H1 (cell line): ENCODE results near the gene ABCF2. TPM values are rescaled to one million over a fixed set of nuclear protein-coding genes. Genes with fewer than 3 reads are reported as not detected.

Experiments
- CTCF ChIA-PET: fragments of 300-600 bp; sonication (Branson Sonifier 250); formaldehyde crosslinking; loops from one replicate; lab custom pipeline; 2021; ENCODE audit not compliant: partially characterized antibody; lab: Charles Lee
- POLR2A ChIA-PET: fragments of 300-600 bp; sonication (Branson Sonifier 250); formaldehyde crosslinking; loops from one replicate; lab custom pipeline; 2021; ENCODE audit warnings: inconsistent platforms; ENCODE audit not compliant: partially characterized antibody; lab: Charles Lee
- DNase-seq, 2 experiments: peaks; one replicate each; pipeline versions ENCODE4 v3.0.0 to v3.0.0-alpha.2; 2010 to 2022; ENCODE audit warnings: low spot score in 2 of 2, low read depth in 1 of 2, mixed read lengths in 1 of 2
- FAIRE-seq: peaks from 2 replicates; lab custom pipeline; 2011; peaks lifted over from hg19 to GRCh38; lab: Jason Lieb, UNC
- H2AFZ ChIP-seq: 2 replicates; pipeline ENCODE4 v1.8.1; 2012; ENCODE audit warnings: low read length, inconsistent platforms
- H2AK5ac ChIP-seq: 2 replicates; pipeline ENCODE4 v1.6.1; 2013; ENCODE audit warnings: low read depth, low read length
- H2BK120ac ChIP-seq: replicated peaks from 2 replicates; pipeline ENCODE3; 2013; ENCODE audit warnings: low read depth, low read length, inconsistent platforms
- H2BK12ac ChIP-seq: 2 replicates; pipeline ENCODE4 v1.6.1; 2013; ENCODE audit warnings: low read depth, low read length
- H2BK15ac ChIP-seq: 2 replicates; pipeline ENCODE4 v1.6.1; 2013; ENCODE audit warnings: low read length
- H2BK20ac ChIP-seq: 2 replicates; pipeline ENCODE4 v1.6.1; 2013; ENCODE audit warnings: low read length
- H2BK5ac ChIP-seq: 2 replicates; pipeline ENCODE4 v1.6.1; 2013; ENCODE audit warnings: low read depth, low read length
- H3K14ac ChIP-seq: 2 replicates; pipeline ENCODE4 v1.6.1; 2013; ENCODE audit warnings: inconsistent platforms; ENCODE audit not compliant: insufficient read length
- H3K18ac ChIP-seq: 2 replicates; pipeline ENCODE4 v1.6.1; 2013; ENCODE audit warnings: low read length; ENCODE audit errors: extremely low read depth
- H3K23ac ChIP-seq: 2 replicates; pipeline ENCODE4 v1.6.1; 2013; ENCODE audit warnings: inconsistent platforms; ENCODE audit not compliant: insufficient read length
- H3K23me2 ChIP-seq: 2 replicates; pipeline ENCODE4 v1.6.1; 2013; ENCODE audit warnings: low read depth, low read length
- H3K27ac ChIP-seq: 2 replicates; pipeline ENCODE4 v1.6.1; 2011; ENCODE audit warnings: low read depth, low read length, inconsistent platforms
- H3K27me3 ChIP-seq, 4 experiments: replicated peaks in 1 of 4; 1 replicate in 1 of 4; 2 replicates in 3 of 4; pipeline versions ENCODE4 v1.6.1 to v1.8.1; 2011 to 2013; ENCODE audit warnings: low read length in 3 of 4, mild to moderate bottlenecking in 3 of 4, inconsistent platforms in 2 of 4, mixed read lengths in 2 of 4, moderate library complexity in 1 of 4; ENCODE audit not compliant: control insufficient read depth in 3 of 4, insufficient read depth in 3 of 4; ENCODE audit errors: extremely low read depth in 1 of 4
- H3K36me3 ChIP-seq, 4 experiments: 2 replicates each; pipeline versions ENCODE4 v1.6.1 to v1.8.1; 2011 to 2013; ENCODE audit warnings: mild to moderate bottlenecking in 4 of 4, low read length in 3 of 4, moderate library complexity in 2 of 4, control low read depth in 1 of 4, inconsistent platforms in 1 of 4; ENCODE audit not compliant: insufficient read depth in 4 of 4, control insufficient read depth in 2 of 4
- H3K4ac ChIP-seq: replicated peaks from 2 replicates; pipeline ENCODE3; 2013; ENCODE audit warnings: low read length, low read depth, mixed read lengths, inconsistent platforms; ENCODE audit not compliant: insufficient read length
- H3K4me1 ChIP-seq, 4 experiments: replicated peaks in 1 of 4; 1 replicate in 1 of 4; 2 replicates in 3 of 4; pipeline versions ENCODE4 v1.6.1 to v1.8.1; 2011 to 2013; ENCODE audit warnings: low read length in 3 of 4, inconsistent platforms in 2 of 4, mixed read lengths in 1 of 4; ENCODE audit not compliant: insufficient read depth in 4 of 4, control insufficient read depth in 3 of 4
- H3K4me2 ChIP-seq, 2 experiments: 2 replicates each; pipeline versions ENCODE4 v1.6.1 to v1.8.1; 2011 to 2013; ENCODE audit warnings: low read depth in 2 of 2, low read length in 2 of 2, control low read depth in 1 of 2, inconsistent platforms in 1 of 2, mild to moderate bottlenecking in 1 of 2; ENCODE audit not compliant: insufficient read depth in 1 of 2
- H3K4me3 ChIP-seq, 4 experiments: fragments of 200-600, 300-600 bp in 1 of 4; sonication (generic), shearing (Covaris generic), sonication (Bioruptor Twin) in 1 of 4; 2 replicates each; pipeline versions ENCODE4 v1.5.1 to v1.8.1; 2011 to 2016; ENCODE audit warnings: low read length in 4 of 4, low read depth in 3 of 4, control low read depth in 2 of 4, inconsistent platforms in 2 of 4, mild to moderate bottlenecking in 2 of 4, mixed read lengths in 1 of 4, moderate library complexity in 1 of 4; ENCODE audit not compliant: insufficient read depth in 2 of 4; ENCODE audit errors: extremely low read depth in 1 of 4
- H3K56ac ChIP-seq: replicated peaks from 2 replicates; pipeline ENCODE3; 2013; ENCODE audit warnings: low read depth, mild to moderate bottlenecking, mixed read lengths, low read length, inconsistent platforms; ENCODE audit not compliant: insufficient read length
- H3K79me1 ChIP-seq: 2 replicates; pipeline ENCODE4 v1.6.1; 2013; ENCODE audit warnings: low read depth, low read length, control low read depth
- H3K79me2 ChIP-seq, 2 experiments: 2 replicates each; pipeline versions ENCODE4 v1.6.1 to v1.8.1; 2012 to 2013; ENCODE audit warnings: low read length in 2 of 2, mild to moderate bottlenecking in 2 of 2, inconsistent platforms in 1 of 2; ENCODE audit not compliant: insufficient read depth in 2 of 2, control insufficient read depth in 1 of 2
- H3K9ac ChIP-seq, 4 experiments: replicated peaks in 1 of 4; 1 replicate in 1 of 4; 2 replicates in 3 of 4; pipeline versions ENCODE4 v1.6.1 to v1.8.1; 2011 to 2013; ENCODE audit warnings: low read depth in 3 of 4, low read length in 3 of 4, control low read depth in 2 of 4, mild to moderate bottlenecking in 2 of 4, moderate library complexity in 2 of 4, inconsistent platforms in 1 of 4; ENCODE audit errors: extremely low read depth in 1 of 4
- H3K9me3 ChIP-seq, 2 experiments: 2 replicates each; pipeline versions ENCODE4 v1.6.1 to v1.8.1; 2012 to 2013; ENCODE audit warnings: mild to moderate bottlenecking in 2 of 2, moderate library complexity in 2 of 2, control low read depth in 1 of 2, inconsistent platforms in 1 of 2, low read depth in 1 of 2, low read length in 1 of 2, mixed read lengths in 1 of 2; ENCODE audit not compliant: insufficient read depth in 2 of 2
- H4K20me1 ChIP-seq, 2 experiments: replicated peaks in 1 of 2; 2 replicates each; pipeline versions ENCODE3 to v1.8.1; 2011 to 2013; ENCODE audit warnings: inconsistent platforms in 2 of 2, low read length in 2 of 2, mild to moderate bottlenecking in 1 of 2; ENCODE audit not compliant: insufficient read depth in 2 of 2, control insufficient read depth in 1 of 2
- H4K5ac ChIP-seq: 2 replicates; pipeline ENCODE4 v1.6.1; 2013; ENCODE audit warnings: low read length, low read depth, mixed read lengths, inconsistent platforms; ENCODE audit not compliant: insufficient read length
- H4K8ac ChIP-seq: 2 replicates; pipeline ENCODE4 v1.8.0; 2013; ENCODE audit warnings: mild to moderate bottlenecking, moderate library complexity, low read length, inconsistent platforms; ENCODE audit not compliant: insufficient read depth; ENCODE audit errors: extremely low read depth
- H4K91ac ChIP-seq: replicated peaks from 2 replicates; pipeline ENCODE3; 2013; ENCODE audit warnings: low read length, mixed read lengths, inconsistent platforms; ENCODE audit not compliant: insufficient read length
- ASH2L ChIP-seq: fragments of 200-600, 300-600 bp; sonication (generic); IDR thresholded peaks from one replicate; pipeline ENCODE4 v1.7.1; 2017; ENCODE audit warnings: low read length
- CBX5 ChIP-seq: fragments of 300-800, 300-1000 bp; sonication (generic); IDR thresholded peaks from 2 replicates; pipeline ENCODE4 v1.7.1; 2016; ENCODE audit warnings: antibody characterized with exemption, low read length, low read depth
- CREB1 ChIP-seq: IDR thresholded peaks from 2 replicates; pipeline ENCODE4 v1.6.1; 2012; ENCODE audit warnings: inconsistent platforms
- JUN ChIP-seq: IDR thresholded peaks from 2 replicates; pipeline ENCODE4 v1.6.1; 2011; ENCODE audit warnings: low read depth, mild to moderate bottlenecking, improper control_type of control experiment, low read length
- MAFK ChIP-seq: IDR thresholded peaks from 2 replicates; pipeline ENCODE4 v1.6.1; 2012; ENCODE audit warnings: low read depth, mild to moderate bottlenecking, improper control_type of control experiment, low read length
- NRF1 ChIP-seq: IDR thresholded peaks from 2 replicates; pipeline ENCODE4 v1.6.1; 2011; ENCODE audit warnings: mild to moderate bottlenecking, low read depth, low read length, improper control_type of control experiment
- POLR2AphosphoS5 ChIP-seq: IDR thresholded peaks from 2 replicates; pipeline ENCODE4 v1.6.1; 2011; ENCODE audit warnings: low read depth, low read length
- POU5F1 ChIP-seq: IDR thresholded peaks from 2 replicates; pipeline ENCODE4 v1.6.1; 2011; ENCODE audit warnings: low read depth, mild to moderate bottlenecking, low read length, moderate library complexity
- RFX5 ChIP-seq: IDR thresholded peaks from 2 replicates; pipeline ENCODE4 v1.6.1; 2011; ENCODE audit warnings: low read depth, low read length, improper control_type of control experiment, borderline replicate concordance
- SP1 ChIP-seq: IDR thresholded peaks from 2 replicates; pipeline ENCODE4 v1.6.1; 2011; ENCODE audit warnings: low read depth, low read length
- TCF12 ChIP-seq: IDR thresholded peaks from 2 replicates; pipeline ENCODE4 v1.6.1; 2011; ENCODE audit warnings: low read depth, mild to moderate bottlenecking, low read length
- USF2 ChIP-seq: IDR thresholded peaks from 2 replicates; pipeline ENCODE4 v1.6.1; 2011; ENCODE audit warnings: low read length, improper control_type of control experiment
- YY1 ChIP-seq: IDR thresholded peaks from 2 replicates; pipeline ENCODE4 v1.6.1; 2011; ENCODE audit warnings: low read depth, mild to moderate bottlenecking, low read length
- WGBS, 2 experiments: shearing (Covaris generic) in 1 of 2; methylation state at CpG; one replicate each; pipeline versions ENCODE4 v1.1.6 to v1.1.7; 2013 to 2015; ENCODE audit warnings: low lambda C conversion rate in 2 of 2, mixed read lengths in 2 of 2, inconsistent platforms in 1 of 2, low coverage in 1 of 2, missing lambda C conversion rate in 1 of 2; ENCODE audit not compliant: insufficient replicate concordance in 2 of 2, insufficient coverage in 1 of 2, insufficient read length in 1 of 2; ENCODE audit errors: extremely low coverage in 1 of 2, missing lambda C conversion rate in 1 of 2; 5-methylcytosine and 5-hydroxymethylcytosine counted together
- polyA plus RNA-seq, 7 experiments: library from polyadenylated mRNA; depleted of rRNA in 3 of 7; stranded (reverse) in 5 of 7; unstranded in 2 of 7; fragments of >200 nt in 5 of 7; fragments of 200-250 nt in 2 of 7; gene quantifications; 1 replicate in 5 of 7; 2 replicates in 1 of 7; 4 replicates in 1 of 7; pipeline versions ENCODE4 v1.2.1 to v1.2.3, GENCODE V29; 2011 to 2013; ENCODE audit warnings: missing spikeins in 2 of 7, mixed read lengths in 2 of 7
- total RNA-seq: library from RNA; stranded (reverse); fragmentation: NEBNext Ultra II Directional; extraction: Animal tissue kit (Norgen Biotek cat#: 25700); gene quantifications from 2 replicates; pipeline ENCODE4 v1.2.1, GENCODE V29; 2021

The ABCF2 gene
- total and polyA plus RNA-seq, 2 of the 8 experiments (the other 6 are each of a cell fraction or from before 2014, with no cell fraction given): 28.0 to 55.0 TPM

- Histone ChIP-seq H3K36me3 (peaks cover 3 to 12% (median 4%) of the 10 kb centered on the region in 4 experiments; a peak in 4 of 8 replicates), H3K23me2 (no peaks in the 10 kb centered on the region), H2AFZ (no peak overlapping the region), H3K27ac (no peak overlapping the region), H3K56ac (no peak overlapping the region), H2AK5ac (no peak overlapping the region), H4K20me1 (peaks cover 5% of the 10 kb centered on the region in 2 experiments), H3K4me1 (peaks cover 0 to 6% (median 3%) of the 10 kb centered on the region in 4 experiments; a peak in 4 of 7 replicates), H3K14ac (no peak overlapping the region), H3K4me2 (no peak overlapping the region), H4K8ac (peak overlapping the region; percentile 57; the same call in 1 of the 2 replicates), H2BK20ac (no peak overlapping the region), H3K9me3 (no peaks in the 10 kb centered on the region), H4K5ac (no peak overlapping the region), H2BK120ac (no peak overlapping the region), H2BK5ac (no peak overlapping the region), H3K23ac (no peak overlapping the region), H3K79me1 (no peaks in the 10 kb centered on the region), H3K18ac (no peak overlapping the region), H2BK15ac (no peak overlapping the region), H3K4ac (no peak overlapping the region), H3K27me3 (peaks cover 0 to 3% (median 0%) of the 10 kb centered on the region in 4 experiments; a peak in 2 of 7 replicates), H3K4me3 (no peak overlapping the region), H2BK12ac (no peak overlapping the region), H3K79me2 (no peaks in the 10 kb centered on the region), H4K91ac (no peak overlapping the region), H3K9ac (no peak overlapping the region)
- no peak for FAIRE-seq
- WGBS, 2 experiments: 82% methylated on average over 9 of the region's 9 CpGs; no CpG with 5 or more reads in 1 of the 2 experiments
- CTCF ChIA-PET: interaction anchor here (0.9 to 3.1 kb wide), 7 partner anchors 8 to 70 kb away, joined by 3 to 13 read pairs (median 4); no protein-coding TSS in a partner anchor
- POLR2A ChIA-PET: interaction anchor here (0.7 to 3.8 kb wide), 2 partner anchors 12 to 168 kb away, joined by 3 to 9 read pairs; no protein-coding TSS in a partner anchor
- TF ChIP-seq YY1: no peak
- no peak for TF ChIP-seq NRF1
- no peak for TF ChIP-seq TCF12
- no peak for TF ChIP-seq SP1
- no peak for TF ChIP-seq POLR2AphosphoS5
- no peak for TF ChIP-seq CREB1
- TF ChIP-seq JUN: no peak
- no peak for TF ChIP-seq MAFK
- TF ChIP-seq ASH2L: no peak
- no peak for TF ChIP-seq POU5F1
- no peak for TF ChIP-seq CBX5
- TF ChIP-seq USF2: no peak
- no peak for TF ChIP-seq RFX5
- no peak for DNase-seq
These were observed 18.6 kb downstream of the ABCF2 start for GRCh38 chr7:151208253-151208862.
